HG03558 (cell line): ENCODE results near the gene KRT12.
A peak's percentile ranks its signal among the peaks of the same experiment; 100 is the strongest.
"Not testable (repeated sequence)": the region's sequence is repeated elsewhere in the genome, so short reads cannot be mapped to it uniquely, and the experiment has no call there.

Experiments
- ATAC-seq: cut with Tn5 transposase; IDR thresholded peaks from one replicate; pipeline ENCODE4 v1.9.1; 2021; ENCODE audit warnings: moderate number of reproducible peaks; ENCODE audit not compliant: unreplicated experiment; ENCODE audit errors: extremely low read depth

The KRT12 gene

GRCh38 chr17:40818733-40819527 is 48.1 kb downstream of the KRT12 start:
- ATAC-seq: peak; percentile 43

GRCh38 chr17:40818343-40818732 is 48.7 kb downstream of the KRT12 start:
- no peak for ATAC-seq

GRCh38 chr17:40817103-40817682 is 49.8 kb downstream of the KRT12 start:
- no peak for ATAC-seq

GRCh38 chr17:40816569-40816968 is 50.5 kb downstream of the KRT12 start:
- ATAC-seq: no peak

- ATAC-seq: no peak
These were observed 51.6 kb downstream of the KRT12 start for GRCh38 chr17:40815381-40815780.

GRCh38 chr17:40814657-40815056 is 52.4 kb downstream of the KRT12 start:
- not testable (repeated sequence) for ATAC-seq

GRCh38 chr17:40813804-40814203 is 53.2 kb downstream of the KRT12 start:
- no peak for ATAC-seq

- ATAC-seq: no peak
These were observed 54.4 kb downstream of the KRT12 start for GRCh38 chr17:40812639-40813038.
